ENCODE measurements around the gene TMEM87B. TPM values are rescaled to one million over a fixed set of nuclear protein-coding genes. Genes with fewer than 3 reads are reported as not detected.

TMEM87B gene
- total and polyA plus RNA-seq, 10 of the 15 experiments (the other 5 are each of a cell fraction or from before 2014, with no cell fraction given) = 5.7 to 20.6 (median 12.3) TPM

- TF ChIP-seq CTCF (IDR thresholded peaks at IDR 0.05 in 2 of 3, conservative IDR thresholded peaks at IDR 0.05 in 1 of 3; ENCODE audit: control insufficient read depth in 2 of 3, extremely low read depth in 1 of 3, insufficient read depth in 1 of 3, low read depth in 3 of 3, low read length in 3 of 3) (no peak), NBN (IDR thresholded peaks at IDR 0.05) (no peak), SUPT20H (IDR thresholded peaks at IDR 0.05; ENCODE audit: borderline replicate concordance, control insufficient read depth, low read depth, low read length) (no peak), ATF3 (IDR thresholded peaks at IDR 0.05; ENCODE audit: borderline replicate concordance, extremely low read depth, low read depth, low read length) (no peak), EP300 (IDR thresholded peaks at IDR 0.05; ENCODE audit: borderline replicate concordance in 1 of 2, control insufficient read depth in 1 of 2, low read depth in 2 of 2, low read length in 2 of 2) (no peak), JUNB (IDR thresholded peaks at IDR 0.05) (no peak), ZBTB4 (CRISPR knock-in tag; IDR thresholded peaks at IDR 0.05) (no peak), CEBPB (IDR thresholded peaks at IDR 0.05; ENCODE audit: borderline replicate concordance in 1 of 2, low read depth in 2 of 2, low read length in 2 of 2) (no peak)
Measured at GRCh38 chr2:112148477-112148876, 93.4 kb downstream of the TMEM87B start (continued).
